Peyer's patch (tissue), 4 donors: ENCODE results near the gene SEMA4C.

Experiments
- CTCF ChIP-seq, 6 experiments: fragments of 450-650 bp in 4 of 6; fragments of 200-600 bp in 2 of 6; sonication (generic) in 1 of 6; IDR thresholded peaks; one replicate each; pipeline ENCODE4 v1.5.1; 2017 to 2019; ENCODE audit warnings: antibody characterized with exemption in 6 of 6, mild to moderate bottlenecking in 3 of 6, moderate library complexity in 1 of 6
- POLR2A ChIP-seq, 2 donors: fragments of 450-650 bp; IDR thresholded peaks; one replicate each; pipeline ENCODE4 v1.5.1; 2017; ENCODE audit warnings: antibody characterized with exemption in 2 of 2, mild to moderate bottlenecking in 2 of 2, moderate library complexity in 2 of 2

- TF ChIP-seq CTCF (IDR thresholded peaks at IDR 0.05) = peak; percentile 47 to 85 (median 76)
- peak; percentile 79 to 86 for TF ChIP-seq POLR2A (IDR thresholded peaks at IDR 0.05)
These were observed 53.6 kb downstream of the SEMA4C start, which contains the start of gene CNNM3 for GRCh38 chr2:96816127-96816835.
